Lung (tissue), 10 donors: Measurements from ENCODE around the gene NOMO2. TPM values are rescaled to one million over a fixed set of nuclear protein-coding genes. Genes with fewer than 3 reads are reported as not detected.
A peak's percentile ranks its signal among the peaks of the same experiment; 100 is the strongest.
"Not testable (repeated sequence)": the region's sequence is repeated elsewhere in the genome, so short reads cannot be mapped to it uniquely, and the experiment has no call there.

Experiments used
- ATAC-seq: fragments of 200-7000 bp; cut with Tn5 transposase; one replicate; pipeline ENCODE4 v1.9.1; 2020; ENCODE audit warnings: moderate number of reproducible peaks; ENCODE audit not compliant: insufficient read depth, low FRiP score
- DNase-seq, 3 donors: peaks; one replicate each; pipeline ENCODE4 v3.0.0-alpha.2; 2013 to 2017
- H3K27ac ChIP-seq, 2 donors: one replicate each; pipeline ENCODE4 v1.5.1; 2013; ENCODE audit warnings: mild to moderate bottlenecking in 2 of 2, moderate library complexity in 2 of 2, control low read depth in 1 of 2, inconsistent platforms in 1 of 2, low read depth in 1 of 2, low read length in 1 of 2
- H3K27me3 ChIP-seq, 3 donors: one replicate each; pipeline ENCODE4 v1.5.1; 2013; ENCODE audit warnings: low read length in 2 of 3; ENCODE audit not compliant: control insufficient read depth in 3 of 3, insufficient read depth in 3 of 3
- H3K36me3 ChIP-seq, 4 donors: one replicate each; pipeline ENCODE4 v1.5.1; 2013; ENCODE audit warnings: low read length in 4 of 4, mild to moderate bottlenecking in 1 of 4, moderate library complexity in 1 of 4; ENCODE audit not compliant: control insufficient read depth in 4 of 4, insufficient read depth in 4 of 4
- H3K4me1 ChIP-seq, 5 donors: one replicate each; pipeline ENCODE4 v1.5.1; 2013; ENCODE audit warnings: low read length in 5 of 5, mild to moderate bottlenecking in 2 of 5, moderate library complexity in 1 of 5; ENCODE audit not compliant: control insufficient read depth in 5 of 5, insufficient read depth in 5 of 5
- H3K4me3 ChIP-seq: one replicate; pipeline ENCODE4 v1.5.1; 2013; ENCODE audit warnings: mild to moderate bottlenecking, control low read depth, moderate library complexity
- H3K9ac ChIP-seq, 2 donors: one replicate each; pipeline ENCODE4 v1.5.1; 2013; ENCODE audit warnings: low read length in 2 of 2, control low read depth in 1 of 2; ENCODE audit not compliant: insufficient read depth in 1 of 2
- H3K9me3 ChIP-seq, 4 donors: one replicate each; pipeline ENCODE4 v1.5.1; 2013; ENCODE audit warnings: low read length in 3 of 4, mild to moderate bottlenecking in 1 of 4, moderate library complexity in 1 of 4; ENCODE audit not compliant: control insufficient read depth in 4 of 4, insufficient read depth in 3 of 4
- WGBS, 2 donors: extraction: QIAGEN DNeasy Blood & Tissue Kit; methylation state at CpG; one replicate each; pipeline ENCODE4 v1.1.7; 2013; 5-methylcytosine and 5-hydroxymethylcytosine counted together
- polyA plus RNA-seq, 2 donors: library from polyadenylated mRNA; stranded (reverse); fragments of 200-250 nt; gene quantifications; one replicate each; pipeline ENCODE4 v1.2.1, GENCODE V29; 2013
- total RNA-seq, 2 donors: library from RNA; depleted of rRNA in 1 of 2; stranded (reverse); fragments of >200 nt in 1 of 2; gene quantifications; one replicate each; pipeline ENCODE4 v1.2.1, GENCODE V29; 2014 to 2021
- donor health status: Bipolar disorder and iron deficiency.
- donor health status: healthy.
- donor health status: DM: yes; HTN: yes; CAD: no.

The NOMO2 gene
- total and polyA plus RNA-seq, 4 donors: 58.8 to 123 (median 88.3) TPM

GRCh38 chr16:18547382-18547781, 14.5 kb downstream of the NOMO2 start:
- not testable (repeated sequence) for H3K27me3 ChIP-seq, H3K27ac ChIP-seq, H3K4me3 ChIP-seq, H3K9ac ChIP-seq, H3K9me3 ChIP-seq, H3K36me3 ChIP-seq, H3K4me1 ChIP-seq
- DNase-seq (peak; percentile 66 to 85 (median 79)), ATAC-seq (peak; percentile 50)
- WGBS, 2 donors: 64 to 87% methylated on average over 4 of the region's 6 CpGs

GRCh38 chr16:18546853-18547252, 15.0 kb downstream of the NOMO2 start:
- not testable (repeated sequence) for ATAC-seq, H3K9me3 ChIP-seq, DNase-seq, H3K9ac ChIP-seq, H3K36me3 ChIP-seq, H3K4me1 ChIP-seq, H3K27ac ChIP-seq, H3K4me3 ChIP-seq, H3K27me3 ChIP-seq
- no CpG with 5 or more reads among the region's 5 CpGs for WGBS, 2 donors

GRCh38 chr16:18544232-18545081, 17.4 kb downstream of the NOMO2 start:
- ATAC-seq, H3K4me3 ChIP-seq, H3K36me3 ChIP-seq, H3K4me1 ChIP-seq, H3K9me3 ChIP-seq, H3K27ac ChIP-seq, H3K27me3 ChIP-seq, H3K9ac ChIP-seq: not testable (repeated sequence)
- peak in 2 of 3 donors; percentile 1 to 20 for DNase-seq
- WGBS, 2 donors: 51 to 87% methylated on average over 4 to 5 of the region's 6 CpGs

- H3K9ac ChIP-seq, DNase-seq, H3K36me3 ChIP-seq, H3K4me1 ChIP-seq, H3K27ac ChIP-seq, H3K4me3 ChIP-seq, ATAC-seq, H3K9me3 ChIP-seq, H3K27me3 ChIP-seq: not testable (repeated sequence)
- WGBS, 2 donors: no CpG with 5 or more reads among the region's 5 CpGs
These were observed 20.0 kb downstream of the NOMO2 start for GRCh38 chr16:18541912-18542311.

GRCh38 chr16:18537004-18537403, 24.9 kb downstream of the NOMO2 start:
- not testable (repeated sequence) for ATAC-seq, H3K27me3 ChIP-seq, H3K36me3 ChIP-seq, H3K9ac ChIP-seq, DNase-seq, H3K9me3 ChIP-seq, H3K4me3 ChIP-seq, H3K27ac ChIP-seq, H3K4me1 ChIP-seq
- 76 to 84% methylated on average over 1 to 2 of the region's 3 CpGs for WGBS, 2 donors

GRCh38 chr16:18535519-18536168, 26.3 kb downstream of the NOMO2 start:
- H3K27ac ChIP-seq, ATAC-seq, H3K4me3 ChIP-seq, H3K9ac ChIP-seq, H3K27me3 ChIP-seq, H3K9me3 ChIP-seq, H3K36me3 ChIP-seq, H3K4me1 ChIP-seq: not testable (repeated sequence)
- peak in 1 of 3 donors; percentile 6 for DNase-seq
- WGBS, 2 donors: 70 to 86% methylated on average over 13 to 15 of the region's 15 CpGs

GRCh38 chr16:18534308-18534707, 27.6 kb downstream of the NOMO2 start:
- not testable (repeated sequence) for H3K27me3 ChIP-seq, H3K36me3 ChIP-seq, H3K4me1 ChIP-seq, ATAC-seq, H3K9ac ChIP-seq, DNase-seq, H3K4me3 ChIP-seq, H3K9me3 ChIP-seq, H3K27ac ChIP-seq
- 100% methylated on average over 1 of the region's 4 CpGs for WGBS, 2 donors

- ATAC-seq, H3K4me1 ChIP-seq, H3K4me3 ChIP-seq, DNase-seq, H3K9me3 ChIP-seq, H3K27me3 ChIP-seq, H3K36me3 ChIP-seq, H3K27ac ChIP-seq, H3K9ac ChIP-seq: not testable (repeated sequence)
- 65 to 74% methylated on average over 2 to 6 of the region's 10 CpGs for WGBS, 2 donors
These were observed 30.6 kb downstream of the NOMO2 start for GRCh38 chr16:18531323-18531722.
